OCI-LY1 (cell line): Measurements from ENCODE around the gene PEX10.

Source experiments
- H2AFZ ChIP-seq: fragments of 200-600 bp; sonication (generic), shearing (Covaris generic); 2 replicates; pipeline ENCODE4 v1.6.0; 2014; ENCODE audit warnings: antibody characterized with exemption, mild to moderate bottlenecking, low read length
- H3F3A ChIP-seq: fragments of 200-600 bp; sonication (generic), shearing (Covaris generic); 2 replicates; pipeline ENCODE4 v1.6.0; 2014; ENCODE audit warnings: mild to moderate bottlenecking, antibody characterized with exemption, low read length, moderate library complexity; ENCODE audit not compliant: insufficient read depth
- H3K27ac ChIP-seq: fragments of 200-600 bp; sonication (generic); 2 replicates; pipeline ENCODE4 v1.5.1; 2014; ENCODE audit warnings: low read length, mixed run types, mild to moderate bottlenecking, low read depth; ENCODE audit not compliant: poor library complexity, severe bottlenecking
- H3K27me3 ChIP-seq: fragments of 200-600 bp; sonication (generic); 2 replicates; pipeline ENCODE4 v1.6.0; 2014; ENCODE audit warnings: antibody characterized with exemption, mild to moderate bottlenecking, low read length, moderate library complexity; ENCODE audit not compliant: insufficient read depth
- H3K36me3 ChIP-seq: fragments of 200-600 bp; sonication (generic); 2 replicates; pipeline ENCODE4 v1.6.1; 2014; ENCODE audit warnings: mild to moderate bottlenecking, antibody characterized with exemption, low read length, moderate library complexity, mixed read lengths; ENCODE audit not compliant: insufficient read depth
- H3K4me1 ChIP-seq: fragments of 200-600 bp; sonication (generic); 2 replicates; pipeline ENCODE4 v1.5.1; 2014; ENCODE audit warnings: mild to moderate bottlenecking, low read length, moderate library complexity; ENCODE audit not compliant: insufficient read depth, severe bottlenecking
- H3K4me2 ChIP-seq: fragments of 200-600 bp; sonication (generic), shearing (Covaris generic); 2 replicates; pipeline ENCODE4 v1.6.1; 2014; ENCODE audit warnings: low read length
- H3K4me3 ChIP-seq: fragments of 200-600 bp; sonication (generic); 2 replicates; pipeline ENCODE4 v1.5.1; 2014; ENCODE audit warnings: low read length, low read depth, mild to moderate bottlenecking, mixed read lengths; ENCODE audit not compliant: poor library complexity, severe bottlenecking
- H3K79me2 ChIP-seq: fragments of 200-600 bp; shearing (Covaris generic); 2 replicates; pipeline ENCODE4 v1.6.1; 2016; ENCODE audit warnings: mixed run types, low read length, mixed read lengths; ENCODE audit not compliant: insufficient read depth
- H3K9ac ChIP-seq: fragments of 200-600 bp; sonication (generic), shearing (Covaris generic); 2 replicates; pipeline ENCODE4 v1.6.1; 2014; ENCODE audit warnings: mild to moderate bottlenecking, low read length, mixed read lengths
- H3K9me2 ChIP-seq: fragments of 200-600 bp; sonication (generic), shearing (Covaris generic); 2 replicates; pipeline ENCODE4 v1.6.1; 2014; ENCODE audit warnings: low read depth, mild to moderate bottlenecking, low read length, mixed read lengths
- H3K9me3 ChIP-seq: fragments of 200-600 bp; shearing (Covaris generic); 2 replicates; pipeline ENCODE4 v1.6.1; 2014; ENCODE audit warnings: low read length, mixed read lengths
- H4K20me1 ChIP-seq: fragments of 200-600 bp; sonication (generic), shearing (Covaris generic); 2 replicates; pipeline ENCODE4 v1.6.0; 2016; ENCODE audit warnings: mild to moderate bottlenecking, low read length; ENCODE audit not compliant: insufficient read depth
- EZH2 ChIP-seq: fragments of 200-600 bp; sonication (generic), shearing (Covaris generic); IDR thresholded peaks from 2 replicates; pipeline ENCODE4 v1.8.0; 2017; ENCODE audit warnings: borderline replicate concordance, mixed run types, mild to moderate bottlenecking, antibody characterized with exemption, low read length, moderate library complexity, mixed read lengths
- TF ChIP-seq, protein P1 (sequence below): fragments of 200-600 bp; sonication (generic), shearing (Covaris generic); IDR thresholded peaks from 2 replicates; pipeline ENCODE4 v1.5.1; 2017; ENCODE audit warnings: mild to moderate bottlenecking, antibody characterized with exemption, low read length, moderate library complexity, mixed read lengths

Gene PEX10

DNA sequence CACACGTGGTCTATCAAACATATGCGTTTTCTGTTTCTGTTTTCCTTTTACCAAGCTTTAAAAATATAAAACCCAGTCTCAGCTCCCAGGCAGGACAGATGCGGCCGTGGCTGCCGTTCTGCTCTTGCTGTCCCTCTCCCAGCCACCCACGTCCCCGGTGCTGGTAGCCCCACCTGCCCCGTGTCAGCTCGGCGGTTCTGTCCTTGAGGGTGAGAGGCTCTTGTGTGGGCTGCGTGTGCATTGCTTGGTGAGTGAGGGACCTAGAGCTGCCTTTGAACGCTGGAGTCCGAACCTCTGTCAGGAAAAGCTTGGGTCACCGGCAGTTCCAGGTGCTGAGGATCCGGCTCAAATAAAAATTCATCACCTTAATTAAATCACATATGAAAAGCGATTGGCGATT is 16.3 kb downstream of the PEX10 start:
- H3F3A ChIP-seq, result no peaks in the 10 kb centered on the region
- H3K27me3 ChIP-seq, result no peaks in the 10 kb centered on the region
- no peak overlapping the region for H3K27ac ChIP-seq
- H2AFZ ChIP-seq, result no peak overlapping the region
- no peak overlapping the region for H3K4me2 ChIP-seq
- H3K79me2 ChIP-seq, result peaks cover 22% of the 10 kb centered on the region
- no peak overlapping the region for H3K9ac ChIP-seq
- no peaks in the 10 kb centered on the region for H4K20me1 ChIP-seq
- H3K4me1 ChIP-seq, result peaks cover 20% of the 10 kb centered on the region
- H3K4me3 ChIP-seq, result no peak overlapping the region
- no peaks in the 10 kb centered on the region for H3K9me3 ChIP-seq
- TF ChIP-seq, protein P1, sequence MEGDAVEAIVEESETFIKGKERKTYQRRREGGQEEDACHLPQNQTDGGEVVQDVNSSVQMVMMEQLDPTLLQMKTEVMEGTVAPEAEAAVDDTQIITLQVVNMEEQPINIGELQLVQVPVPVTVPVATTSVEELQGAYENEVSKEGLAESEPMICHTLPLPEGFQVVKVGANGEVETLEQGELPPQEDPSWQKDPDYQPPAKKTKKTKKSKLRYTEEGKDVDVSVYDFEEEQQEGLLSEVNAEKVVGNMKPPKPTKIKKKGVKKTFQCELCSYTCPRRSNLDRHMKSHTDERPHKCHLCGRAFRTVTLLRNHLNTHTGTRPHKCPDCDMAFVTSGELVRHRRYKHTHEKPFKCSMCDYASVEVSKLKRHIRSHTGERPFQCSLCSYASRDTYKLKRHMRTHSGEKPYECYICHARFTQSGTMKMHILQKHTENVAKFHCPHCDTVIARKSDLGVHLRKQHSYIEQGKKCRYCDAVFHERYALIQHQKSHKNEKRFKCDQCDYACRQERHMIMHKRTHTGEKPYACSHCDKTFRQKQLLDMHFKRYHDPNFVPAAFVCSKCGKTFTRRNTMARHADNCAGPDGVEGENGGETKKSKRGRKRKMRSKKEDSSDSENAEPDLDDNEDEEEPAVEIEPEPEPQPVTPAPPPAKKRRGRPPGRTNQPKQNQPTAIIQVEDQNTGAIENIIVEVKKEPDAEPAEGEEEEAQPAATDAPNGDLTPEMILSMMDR, result no peak
- no peak for TF ChIP-seq EZH2
- no peaks in the 10 kb centered on the region for H3K9me2 ChIP-seq
- H3K36me3 ChIP-seq, result peaks cover 80% of the 10 kb centered on the region

DNA sequence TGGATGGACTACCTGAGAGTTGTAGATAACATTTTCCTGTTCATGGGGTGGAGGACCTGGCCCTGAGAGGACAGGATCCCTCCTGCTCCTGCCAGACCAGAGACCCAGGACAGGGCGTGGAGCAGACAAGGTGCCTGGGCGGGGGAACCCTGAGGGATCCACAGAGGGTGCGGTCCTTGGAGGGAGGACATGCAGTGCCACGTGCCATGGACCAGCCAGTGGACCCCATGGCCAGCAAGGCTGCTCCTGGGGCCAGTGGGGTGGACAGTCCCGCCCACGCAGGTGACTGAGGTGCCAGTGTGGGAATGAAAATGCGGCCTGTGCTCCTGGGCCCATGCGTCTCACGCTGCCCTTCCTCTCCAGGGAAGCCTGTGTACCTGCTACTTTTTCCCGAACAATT is 17.1 kb downstream of the PEX10 start:
- no peaks in the 10 kb centered on the region for H3K9me3 ChIP-seq
- no peaks in the 10 kb centered on the region for H3F3A ChIP-seq
- peaks cover 72% of the 10 kb centered on the region for H3K36me3 ChIP-seq
- H3K27ac ChIP-seq, result no peak overlapping the region
- no peaks in the 10 kb centered on the region for H3K9me2 ChIP-seq
- peaks cover 22% of the 10 kb centered on the region for H3K79me2 ChIP-seq
- TF ChIP-seq, protein P1, result no peak
- no peak for TF ChIP-seq EZH2
- no peak overlapping the region for H3K4me3 ChIP-seq
- peaks cover 28% of the 10 kb centered on the region for H3K4me1 ChIP-seq
- no peak overlapping the region for H3K4me2 ChIP-seq
- no peak overlapping the region for H2AFZ ChIP-seq
- H3K9ac ChIP-seq, result no peak overlapping the region
- no peaks in the 10 kb centered on the region for H3K27me3 ChIP-seq
- no peaks in the 10 kb centered on the region for H4K20me1 ChIP-seq

DNA sequence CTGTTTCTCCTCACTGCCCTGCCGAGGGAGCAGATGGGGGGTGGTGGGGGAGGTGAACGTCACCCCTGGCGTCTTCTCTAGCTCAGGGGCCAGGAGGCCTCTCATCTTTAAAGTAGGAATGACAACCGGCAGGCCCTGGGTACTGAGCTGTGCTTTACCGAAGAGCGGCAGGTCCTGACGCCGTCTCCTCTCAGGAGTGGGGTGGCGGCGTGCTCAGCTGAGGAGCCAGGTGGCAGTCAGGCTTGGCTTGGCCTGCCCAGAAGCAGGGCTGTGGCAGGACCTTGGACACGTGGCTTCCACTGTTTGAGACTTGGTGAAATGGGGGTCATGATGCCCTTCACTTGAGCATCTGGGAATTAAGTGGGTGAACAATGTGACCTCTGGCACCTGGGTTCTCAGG is 17.6 kb downstream of the PEX10 start:
- Histone ChIP-seq H3K4me1 (peaks cover 32% of the 10 kb centered on the region), H2AFZ (no peak overlapping the region), H4K20me1 (no peaks in the 10 kb centered on the region), H3K9me3 (no peaks in the 10 kb centered on the region), H3F3A (no peaks in the 10 kb centered on the region), H3K9ac (no peak overlapping the region; the same call in 1 of the 2 replicates), H3K36me3 (peaks cover 67% of the 10 kb centered on the region), H3K4me3 (no peak overlapping the region), H3K79me2 (peaks cover 22% of the 10 kb centered on the region), H3K4me2 (no peak overlapping the region), H3K27me3 (no peaks in the 10 kb centered on the region), H3K9me2 (no peaks in the 10 kb centered on the region), H3K27ac (no peak overlapping the region)
- TF ChIP-seq, protein P1, result no peak
- TF ChIP-seq EZH2, result no peak
